ENCODE results near the gene GALNTL6. TPM values are rescaled to one million over a fixed set of nuclear protein-coding genes. Genes with fewer than 3 reads are reported as not detected.
A peak's percentile ranks its signal among the peaks of the same experiment; 100 is the strongest.

Gene GALNTL6
- total RNA-seq, 1 donor, result under 0.01 TPM

GRCh38 chr4:172480471-172480870 lies 667.3 kb downstream of the GALNTL6 start:
- no peaks in the 10 kb centered on the region for H3K27me3 ChIP-seq (ENCODE audit: insufficient read depth, low read length)
- no peaks in the 10 kb centered on the region for H3K4me1 ChIP-seq (ENCODE audit: insufficient read depth, low read length)
- no peak overlapping the region for H2AFZ ChIP-seq (ENCODE audit: low read length)
- no peaks in the 10 kb centered on the region for H4K20me1 ChIP-seq (ENCODE audit: insufficient read depth, low read length)
- no peak for TF ChIP-seq CTCF (IDR thresholded peaks at IDR 0.05; ENCODE audit: extremely low read depth, low read depth, low read length)
- no peak overlapping the region for H3K4me3 ChIP-seq (ENCODE audit: insufficient read depth, low read length)
- no peaks in the 10 kb centered on the region for H3K79me2 ChIP-seq (ENCODE audit: insufficient read depth, low read length)
- peak; percentile 11 for DNase-seq (ENCODE audit: insufficient read length, low spot score, missing footprints)
- H3K27ac ChIP-seq (ENCODE audit: low read depth, low read length), result no peak overlapping the region
- no peaks in the 10 kb centered on the region for H3K9me3 ChIP-seq (ENCODE audit: low read depth, low read length)
- H3K4me2 ChIP-seq (ENCODE audit: insufficient read depth, low read length), result no peak overlapping the region
- no peaks in the 10 kb centered on the region for H3K36me3 ChIP-seq (ENCODE audit: insufficient read depth, low read length)

- Histone ChIP-seq H2AFZ (ENCODE audit: low read length) (no peak overlapping the region), H3K9me3 (ENCODE audit: low read depth, low read length) (no peaks in the 10 kb centered on the region), H4K20me1 (ENCODE audit: insufficient read depth, low read length) (no peaks in the 10 kb centered on the region), H3K4me1 (ENCODE audit: insufficient read depth, low read length) (no peaks in the 10 kb centered on the region), H3K27me3 (ENCODE audit: insufficient read depth, low read length) (no peaks in the 10 kb centered on the region), H3K4me2 (ENCODE audit: insufficient read depth, low read length) (no peak overlapping the region), H3K79me2 (ENCODE audit: insufficient read depth, low read length) (no peaks in the 10 kb centered on the region), H3K27ac (ENCODE audit: low read depth, low read length) (no peak overlapping the region), H3K36me3 (ENCODE audit: insufficient read depth, low read length) (no peaks in the 10 kb centered on the region), H3K4me3 (ENCODE audit: insufficient read depth, low read length) (no peak overlapping the region)
- TF ChIP-seq CTCF (IDR thresholded peaks at IDR 0.05; ENCODE audit: extremely low read depth, low read depth, low read length), result no peak
- no peak for DNase-seq (ENCODE audit: insufficient read length, low spot score, missing footprints)
These were observed 668.8 kb downstream of the GALNTL6 start for GRCh38 chr4:172481802-172482508.

GRCh38 chr4:172485007-172485406 lies 671.8 kb downstream of the GALNTL6 start:
- Histone ChIP-seq H2AFZ (ENCODE audit: low read length) (no peak overlapping the region), H3K79me2 (ENCODE audit: insufficient read depth, low read length) (no peaks in the 10 kb centered on the region), H3K27me3 (ENCODE audit: insufficient read depth, low read length) (no peaks in the 10 kb centered on the region), H3K9me3 (ENCODE audit: low read depth, low read length) (peaks cover 4% of the 10 kb centered on the region), H3K4me2 (ENCODE audit: insufficient read depth, low read length) (no peak overlapping the region), H4K20me1 (ENCODE audit: insufficient read depth, low read length) (no peaks in the 10 kb centered on the region), H3K27ac (ENCODE audit: low read depth, low read length) (no peak overlapping the region), H3K36me3 (ENCODE audit: insufficient read depth, low read length) (no peaks in the 10 kb centered on the region), H3K4me3 (ENCODE audit: insufficient read depth, low read length) (no peak overlapping the region), H3K4me1 (ENCODE audit: insufficient read depth, low read length) (no peaks in the 10 kb centered on the region)
- TF ChIP-seq CTCF (IDR thresholded peaks at IDR 0.05; ENCODE audit: extremely low read depth, low read depth, low read length), result no peak
- DNase-seq (ENCODE audit: insufficient read length, low spot score, missing footprints), result peak; percentile 19

GRCh38 chr4:172486531-172486930 lies 673.3 kb downstream of the GALNTL6 start:
- no peaks in the 10 kb centered on the region for H3K36me3 ChIP-seq (ENCODE audit: insufficient read depth, low read length)
- H3K9me3 ChIP-seq (ENCODE audit: low read depth, low read length), result peaks cover 4% of the 10 kb centered on the region
- no peak overlapping the region for H3K4me2 ChIP-seq (ENCODE audit: insufficient read depth, low read length)
- TF ChIP-seq CTCF (IDR thresholded peaks at IDR 0.05; ENCODE audit: extremely low read depth, low read depth, low read length), result no peak
- no peak for DNase-seq (ENCODE audit: insufficient read length, low spot score, missing footprints)
- H3K27me3 ChIP-seq (ENCODE audit: insufficient read depth, low read length), result no peaks in the 10 kb centered on the region
- H4K20me1 ChIP-seq (ENCODE audit: insufficient read depth, low read length), result no peaks in the 10 kb centered on the region
- H2AFZ ChIP-seq (ENCODE audit: low read length), result no peak overlapping the region
- H3K4me3 ChIP-seq (ENCODE audit: insufficient read depth, low read length), result no peak overlapping the region
- no peaks in the 10 kb centered on the region for H3K79me2 ChIP-seq (ENCODE audit: insufficient read depth, low read length)
- H3K4me1 ChIP-seq (ENCODE audit: insufficient read depth, low read length), result no peaks in the 10 kb centered on the region
- no peak overlapping the region for H3K27ac ChIP-seq (ENCODE audit: low read depth, low read length)

All from osteoblast (primary cell).